A673 (cell line): ENCODE measurements around the gene PKD1. TPM values are rescaled to one million over a fixed set of nuclear protein-coding genes. Genes with fewer than 3 reads are reported as not detected.

Experiments used
- BruUV-seq: library from RNA; stranded (reverse); fragments of 400-500 nt; replicated peaks from 2 replicates; lab custom pipeline; 2021; lab: Mats Ljungman, UMichigan
- CTCF ChIA-PET: fragments of 300-600 bp; sonication (Branson Sonifier 250); formaldehyde crosslinking; loops from one replicate; lab custom pipeline; 2022; ENCODE audit warnings: antibody characterized with exemption; lab: Charles Lee
- POLR2A ChIA-PET: fragments of 300-600 bp; sonication (Branson Sonifier 250); formaldehyde crosslinking; loops from one replicate; lab custom pipeline; 2022; ENCODE audit warnings: antibody characterized with exemption; ENCODE audit not compliant: low non-redundant PET; lab: Charles Lee
- DNase-seq: peaks from one replicate; pipeline ENCODE4 v3.0.0-alpha.2; 2015; ENCODE audit warnings: low spot score
- H3K27ac ChIP-seq: fragments of 200-600 bp; sonication (generic); 2 replicates; pipeline ENCODE4 v1.5.1; 2016; ENCODE audit warnings: mixed run types, low read depth, mild to moderate bottlenecking, mixed read lengths, antibody characterized with exemption, low read length; ENCODE audit not compliant: poor library complexity, severe bottlenecking
- H3K27me3 ChIP-seq: fragments of 200-600 bp; sonication (generic); replicated peaks from 2 replicates; pipeline ENCODE4 v1.6.1; 2017; ENCODE audit warnings: mixed run types, low read depth, mild to moderate bottlenecking, mixed read lengths, antibody characterized with exemption, low read length; ENCODE audit not compliant: insufficient read depth, poor library complexity
- H3K36me3 ChIP-seq: fragments of 200-600 bp; sonication (generic); 2 replicates; pipeline ENCODE4 v1.6.1; 2016; ENCODE audit warnings: mixed run types, mild to moderate bottlenecking, mixed read lengths, antibody characterized with exemption, low read length; ENCODE audit not compliant: insufficient read depth, poor library complexity, severe bottlenecking
- H3K4me1 ChIP-seq: fragments of 200-600 bp; sonication (generic); 2 replicates; pipeline ENCODE4 v1.6.1; 2017; ENCODE audit warnings: mixed run types, mild to moderate bottlenecking, mixed read lengths, antibody characterized with exemption, low read length; ENCODE audit not compliant: insufficient read depth, poor library complexity, severe bottlenecking
- H3K4me3 ChIP-seq: fragments of 200-600 bp; sonication (generic); 2 replicates; pipeline ENCODE4 v1.5.1; 2016; ENCODE audit warnings: low read depth, mixed run types, mild to moderate bottlenecking, mixed read lengths, low read length; ENCODE audit not compliant: poor library complexity, severe bottlenecking
- H3K9me3 ChIP-seq: fragments of 200-600 bp; sonication (generic); 2 replicates; pipeline ENCODE4 v1.6.1; 2016; ENCODE audit warnings: mixed run types, low read depth, mild to moderate bottlenecking, mixed read lengths, antibody characterized with exemption, low read length; ENCODE audit not compliant: poor library complexity, severe bottlenecking
- CTCF ChIP-seq: fragments of 300-800, 200-600 bp; sonication (generic); conservative IDR thresholded peaks from 2 replicates; pipeline ENCODE4 v1.5.1; 2017; ENCODE audit warnings: low read depth, mild to moderate bottlenecking, antibody characterized with exemption, low read length, moderate library complexity, mixed read lengths
- EZH2 ChIP-seq: fragments of 200-600 bp; sonication (generic); IDR thresholded peaks from 2 replicates; pipeline ENCODE4 v1.6.1; 2017; ENCODE audit warnings: borderline replicate concordance, low read depth, mild to moderate bottlenecking, mixed read lengths, antibody characterized with exemption, low read length; ENCODE audit not compliant: poor library complexity, severe bottlenecking
- intact Hi-C: fragments of 100-400 bp; cut with micrococcal nuclease; formaldehyde crosslinking; loops from one replicate; pipeline ENCODE4 v1.10.0; 2022; ENCODE audit not compliant: unreplicated experiment
- total RNA-seq: library from RNA; stranded (reverse); gene quantifications from 2 replicates; pipeline ENCODE4 v1.2.3, GENCODE V29; 2021

PKD1 gene
- total RNA-seq, 1 experiment from 2014 or later = 121 TPM

GRCh38 chr16:2163211-2163881 is 27.6 kb upstream of the PKD1 start:
- Histone ChIP-seq H3K4me3 (no peak overlapping the region), H3K9me3 (no peaks in the 10 kb centered on the region), H3K27me3 (no peaks in the 10 kb centered on the region), H3K27ac (no peak overlapping the region), H3K4me1 (peaks cover 16% of the 10 kb centered on the region), H3K36me3 (peaks cover 6% of the 10 kb centered on the region)
- DNase-seq = no peak
- CTCF ChIA-PET = no interaction called here
- no peak for TF ChIP-seq EZH2
- no peak for TF ChIP-seq CTCF
- POLR2A ChIA-PET = no interaction called here
- intact Hi-C loops = no loop called here
- BruUV-seq = no TSS peak

GRCh38 chr16:2162676-2163118 is 27.0 kb upstream of the PKD1 start:
- Histone ChIP-seq H3K9me3 (no peaks in the 10 kb centered on the region), H3K36me3 (peaks cover 6% of the 10 kb centered on the region), H3K27me3 (no peaks in the 10 kb centered on the region), H3K27ac (no peak overlapping the region), H3K4me1 (peaks cover 19% of the 10 kb centered on the region), H3K4me3 (no peak overlapping the region)
- DNase-seq = no peak
- ChIA-PET CTCF (no interaction called here), POLR2A (interaction anchor here (0.5 kb wide), 1 partner anchor 106 kb away, joined by 8 read pairs; no protein-coding TSS in a partner anchor)
- BruUV-seq = no TSS peak
- intact Hi-C loops = no loop called here
- no peak for TF ChIP-seq EZH2
- TF ChIP-seq CTCF = no peak

GRCh38 chr16:2161911-2162310 is 26.2 kb upstream of the PKD1 start:
- no peak for TF ChIP-seq EZH2
- TF ChIP-seq CTCF = no peak
- ChIA-PET CTCF (no interaction called here), POLR2A (interaction anchor here (0.5 to 0.6 kb wide), 2 partner anchors 107 to 591 kb away, joined by 7 to 8 read pairs; no protein-coding TSS in a partner anchor)

More at GRCh38 chr16:2161911-2162310, 26.2 kb upstream of the PKD1 start:
- H3K4me1 ChIP-seq = peaks cover 27% of the 10 kb centered on the region
- no peak overlapping the region for H3K4me3 ChIP-seq
- H3K9me3 ChIP-seq = no peaks in the 10 kb centered on the region
- no peaks in the 10 kb centered on the region for H3K27me3 ChIP-seq
- no TSS peak for BruUV-seq
- no peak overlapping the region for H3K27ac ChIP-seq
- H3K36me3 ChIP-seq = peaks cover 6% of the 10 kb centered on the region
- DNase-seq = no peak
- intact Hi-C loops = no loop called here
